HG02870 (cell line): ENCODE measurements around the gene DNAJC8.

Source experiments
- ATAC-seq: cut with Tn5 transposase; IDR thresholded peaks from one replicate; pipeline ENCODE4 v1.9.1; 2021; ENCODE audit warnings: mild to moderate bottlenecking, moderate library complexity; ENCODE audit not compliant: unreplicated experiment

The DNAJC8 gene

DNA sequence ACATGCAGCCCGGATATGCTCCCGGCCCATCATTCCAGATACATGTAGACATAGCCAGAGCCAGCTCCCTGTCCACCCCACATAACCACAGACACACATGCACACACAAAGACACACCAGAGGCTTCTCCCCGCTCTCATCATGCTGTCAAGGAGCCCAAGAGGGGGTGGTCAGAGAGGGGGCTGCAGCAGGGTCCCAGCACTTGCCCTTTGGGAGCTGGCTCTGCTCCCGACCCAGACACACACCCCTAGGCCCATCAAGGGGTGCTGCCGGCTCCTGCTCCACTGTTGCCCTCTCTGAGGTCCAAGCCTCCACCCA lies 58.9 kb downstream of the DNAJC8 start:
- ATAC-seq = no peak

DNA sequence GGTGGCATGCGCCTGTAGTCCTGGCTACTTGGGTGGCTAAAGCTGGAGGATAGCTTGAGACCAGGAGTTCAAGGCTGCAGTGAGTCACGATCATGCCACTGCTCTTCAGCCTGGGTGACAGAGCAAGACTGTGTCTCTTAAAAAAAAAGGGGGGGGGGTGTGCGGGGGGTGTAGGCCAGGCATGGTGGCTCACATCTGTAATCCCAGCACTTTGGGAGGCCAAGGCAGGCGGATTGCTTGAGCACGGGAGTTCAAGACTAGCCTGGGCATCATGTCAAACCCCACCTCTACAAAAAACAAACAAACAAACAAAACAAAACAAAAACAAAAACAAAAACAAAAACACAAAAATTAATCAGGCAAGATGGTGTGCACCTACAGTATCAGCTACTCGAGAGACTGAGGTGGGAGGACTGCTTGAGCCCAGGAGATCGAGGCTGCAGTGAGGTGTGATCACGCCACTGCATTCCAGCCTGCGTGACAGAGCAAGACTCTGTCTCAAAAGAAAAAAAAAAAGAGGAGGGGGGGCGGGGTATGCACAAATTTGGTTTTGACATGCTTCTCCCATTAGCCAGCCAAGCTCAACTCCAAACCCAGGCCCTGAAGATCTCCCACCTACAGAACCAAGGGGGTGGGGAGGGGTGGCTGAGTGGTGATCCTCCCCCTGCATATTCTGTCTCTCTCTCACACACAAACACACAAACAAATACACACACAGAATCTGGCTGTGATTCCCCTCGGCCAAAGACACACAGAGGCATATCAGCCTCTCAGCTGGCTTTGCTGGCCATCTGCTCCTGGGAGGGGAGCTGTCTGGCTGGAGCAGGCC lies 59.5 kb downstream of the DNAJC8 start:
- no peak for ATAC-seq

DNA sequence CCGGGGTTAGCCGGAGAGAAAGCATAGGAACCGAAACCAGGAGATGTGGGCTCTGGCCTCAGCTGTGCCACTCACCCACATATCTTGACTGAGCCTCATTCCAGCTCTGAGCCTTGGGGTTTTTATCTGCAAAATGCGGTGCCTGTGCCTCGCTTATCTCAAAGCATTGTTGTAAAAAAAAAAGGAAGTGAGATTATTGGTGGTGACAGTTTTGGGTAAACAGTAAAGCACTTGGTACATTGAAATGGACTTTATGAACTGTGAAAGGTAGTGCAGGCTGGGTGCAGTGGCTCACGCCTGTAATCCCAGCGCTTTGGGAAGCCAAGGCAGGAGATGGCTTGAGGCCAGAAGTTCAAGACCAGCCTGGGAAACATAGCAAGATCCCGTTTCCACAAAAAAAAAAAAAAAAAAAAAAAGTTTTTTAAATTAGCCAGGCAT lies 60.1 kb downstream of the DNAJC8 start:
- ATAC-seq = peak; percentile 49

DNA sequence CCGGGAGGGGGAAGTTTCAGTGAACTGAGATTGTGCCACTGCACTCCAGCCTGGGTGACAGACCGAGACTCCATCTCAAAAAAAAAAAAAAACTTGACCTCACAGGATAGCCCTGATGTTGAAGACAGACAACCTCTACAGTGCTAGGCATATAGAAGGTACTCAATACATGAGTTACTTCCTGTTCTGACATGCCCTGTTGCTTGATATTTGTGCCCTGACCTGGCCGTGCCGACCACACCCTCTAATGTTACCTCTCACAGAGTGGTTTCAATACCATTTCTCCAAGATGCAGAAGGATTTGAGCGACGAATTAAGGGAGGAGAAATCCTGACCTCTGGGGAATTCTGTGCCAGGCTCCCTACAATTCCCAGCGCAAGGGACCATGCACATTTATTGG lies 61.6 kb downstream of the DNAJC8 start:
- ATAC-seq = no peak

DNA sequence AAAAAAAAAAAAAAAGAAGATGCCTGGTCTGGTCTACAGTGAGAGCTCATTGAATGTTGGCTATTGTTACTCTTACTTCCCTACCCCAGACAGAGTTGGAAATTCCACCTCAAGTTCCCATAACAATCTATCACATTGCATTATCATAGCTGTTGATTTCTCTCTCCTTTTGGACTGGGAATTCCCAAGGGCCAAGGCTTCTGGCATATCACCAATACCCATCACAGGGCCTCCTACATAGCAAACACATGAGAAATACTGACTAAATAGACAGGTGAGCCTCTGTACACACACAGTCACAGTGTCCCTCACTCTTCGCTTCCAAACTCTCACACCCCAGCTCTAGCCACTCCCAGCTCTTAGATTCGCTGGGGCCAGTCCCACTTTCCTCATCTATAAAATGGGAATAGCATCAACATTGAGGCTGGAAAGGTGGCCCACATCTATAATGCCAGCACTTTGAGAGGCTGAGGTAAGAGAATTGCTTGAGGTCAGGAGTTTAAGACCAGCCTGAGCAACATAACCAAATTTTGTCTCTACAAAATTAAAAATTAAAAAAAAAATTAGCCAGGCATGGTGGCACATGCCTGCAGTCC lies 62.7 kb downstream of the DNAJC8 start:
- no peak for ATAC-seq

DNA sequence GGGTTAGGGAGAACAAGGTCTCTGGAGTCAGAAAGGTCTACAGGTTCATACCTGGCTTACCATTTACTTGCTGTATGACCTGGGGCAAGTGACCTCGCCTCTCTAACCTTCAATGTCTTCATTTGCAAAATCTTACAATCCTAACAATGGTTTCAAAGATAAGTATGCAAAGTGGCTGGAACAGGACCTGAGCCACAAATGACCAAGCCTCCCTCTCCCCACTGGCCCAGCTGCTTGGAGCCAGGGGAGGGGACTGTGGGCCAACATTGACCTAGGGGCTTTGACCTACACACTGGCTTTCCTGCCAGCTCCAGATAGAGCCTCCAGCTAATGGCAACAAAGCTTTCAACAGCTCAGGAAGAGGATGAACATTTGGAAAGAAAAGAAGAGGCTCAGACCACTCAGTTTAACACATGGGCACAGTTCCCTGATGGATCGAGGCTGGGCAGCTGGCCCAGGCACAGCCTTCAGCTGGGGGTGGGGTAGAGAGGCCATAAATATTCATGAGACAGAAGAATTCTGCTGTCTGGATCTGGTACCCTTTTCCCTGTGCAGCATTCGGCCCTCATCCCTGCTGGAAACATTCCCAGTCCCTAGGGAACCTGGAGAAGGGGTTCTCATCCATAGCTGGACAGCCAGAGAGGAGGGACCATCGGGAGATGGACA lies 69.2 kb downstream of the DNAJC8 start:
- ATAC-seq = no peak

DNA sequence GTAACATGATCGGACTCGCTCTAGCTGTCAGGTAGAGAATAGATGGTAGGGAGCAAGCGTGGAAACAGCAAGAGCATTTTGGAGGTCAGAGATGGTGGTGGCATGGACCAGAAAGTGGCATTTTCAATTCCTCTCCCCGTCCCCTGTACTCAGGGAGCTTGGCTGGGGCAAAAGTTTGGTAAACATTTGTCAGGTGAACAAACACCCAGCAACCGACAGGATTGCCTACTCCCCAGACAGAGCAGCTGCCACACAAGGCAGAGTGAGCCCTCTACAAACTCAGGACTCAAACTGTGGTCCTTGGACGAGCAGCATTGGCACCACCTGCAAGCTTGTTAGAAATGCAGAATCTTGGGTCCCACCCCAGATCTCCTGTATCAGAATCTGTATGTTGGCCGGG lies 70.7 kb downstream of the DNAJC8 start:
- no peak for ATAC-seq

DNA sequence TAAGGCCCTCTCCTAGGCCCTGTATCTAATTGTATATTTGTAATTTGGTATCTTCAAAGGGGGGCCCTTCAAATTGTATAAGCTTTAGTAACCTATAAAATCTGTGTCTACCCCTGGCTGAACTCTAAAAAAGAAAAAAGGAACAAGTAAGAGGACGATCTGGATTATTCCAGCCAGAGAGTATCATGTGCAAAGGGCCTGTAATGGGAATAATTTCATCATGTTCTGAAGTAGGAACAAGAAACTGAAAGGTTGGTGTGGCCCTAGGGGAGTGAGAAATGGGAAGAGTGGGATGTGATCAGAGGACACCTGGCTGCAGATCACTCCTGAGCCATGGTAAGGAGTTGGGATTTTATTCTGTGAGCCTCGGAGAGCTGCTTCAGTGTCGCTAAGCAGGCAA lies 71.1 kb downstream of the DNAJC8 start:
- ATAC-seq = no peak

DNA sequence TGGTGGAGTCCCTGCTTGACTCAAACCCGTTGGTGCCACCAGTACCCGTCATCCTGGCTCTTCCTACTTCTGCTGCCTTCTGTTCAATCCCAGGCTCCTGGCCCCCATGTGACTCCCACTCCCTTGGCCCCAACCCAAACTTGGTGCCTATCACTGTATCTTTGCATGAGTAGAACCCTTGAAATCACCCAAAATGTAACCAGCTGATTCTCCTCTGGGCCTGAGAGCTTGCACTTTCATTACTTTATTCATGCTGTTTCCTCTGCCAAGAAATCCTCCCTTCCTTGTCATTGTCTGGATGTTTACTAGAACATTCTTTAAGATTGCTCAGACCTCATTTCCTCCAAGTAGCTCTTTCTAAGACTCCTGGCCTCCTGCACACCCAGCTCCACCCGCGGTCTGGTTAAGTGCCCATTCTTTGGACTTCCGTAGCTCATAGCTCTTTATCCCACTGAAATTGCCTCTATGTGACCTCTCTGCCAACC lies 72.0 kb downstream of the DNAJC8 start:
- ATAC-seq = no peak

DNA sequence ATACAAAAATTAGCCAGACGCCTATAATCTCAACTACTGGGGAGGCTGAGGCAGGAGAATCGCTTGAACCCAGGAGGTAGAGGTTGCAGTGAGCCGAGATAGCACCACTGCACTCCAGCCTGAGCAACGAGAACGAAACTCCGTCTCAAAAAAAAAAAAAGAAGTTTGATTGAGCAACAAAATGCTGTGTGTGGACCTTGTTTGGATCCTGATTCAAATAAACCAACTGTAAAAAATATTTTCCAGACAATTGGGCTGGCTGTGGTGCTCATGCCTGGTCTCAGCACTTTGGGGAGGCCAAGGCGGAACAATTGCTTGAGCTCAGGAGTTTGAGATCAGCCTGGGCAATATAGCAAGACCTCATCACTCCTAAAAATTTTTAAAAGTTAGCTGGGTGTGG lies 73.1 kb downstream of the DNAJC8 start:
- ATAC-seq = no peak

DNA sequence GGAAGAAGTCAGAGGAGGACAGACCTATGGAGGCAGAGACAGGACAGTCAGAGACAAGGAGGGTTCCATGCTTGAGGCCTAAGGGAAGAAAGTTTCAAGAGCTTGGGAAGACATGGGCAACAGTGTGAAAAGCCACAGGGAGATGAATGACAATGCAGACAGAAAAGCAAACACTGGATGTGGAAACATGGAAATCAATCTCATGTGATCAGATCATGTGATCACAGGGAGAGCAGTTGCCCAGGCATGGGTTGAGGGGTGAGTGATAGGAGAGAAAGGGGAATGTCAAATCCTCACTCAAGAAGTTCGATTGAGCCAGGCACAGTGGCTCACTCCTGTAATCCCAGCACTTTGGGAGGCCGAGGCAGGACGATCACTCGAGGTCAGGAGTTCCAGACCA lies 73.6 kb downstream of the DNAJC8 start:
- ATAC-seq = no peak

DNA sequence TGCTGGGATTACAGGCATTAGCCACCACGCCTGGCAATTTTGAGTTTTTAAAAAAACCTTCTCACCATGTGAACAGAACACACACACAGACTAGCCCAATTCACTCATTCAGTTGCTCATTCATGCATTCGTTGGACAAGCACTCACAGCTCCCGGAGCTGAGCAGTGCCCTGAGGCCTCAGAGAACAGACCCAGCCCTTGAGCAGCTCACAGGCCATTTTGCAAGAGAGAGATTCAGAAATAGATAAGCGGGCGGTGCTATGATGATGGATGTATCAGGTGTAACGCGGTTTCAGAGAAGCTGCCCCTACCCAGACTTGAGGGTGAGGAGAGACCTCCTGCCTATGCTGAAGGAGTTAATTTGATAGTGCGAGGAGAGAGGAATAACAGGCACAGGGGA lies 74.9 kb downstream of the DNAJC8 start:
- ATAC-seq = no peak

DNA sequence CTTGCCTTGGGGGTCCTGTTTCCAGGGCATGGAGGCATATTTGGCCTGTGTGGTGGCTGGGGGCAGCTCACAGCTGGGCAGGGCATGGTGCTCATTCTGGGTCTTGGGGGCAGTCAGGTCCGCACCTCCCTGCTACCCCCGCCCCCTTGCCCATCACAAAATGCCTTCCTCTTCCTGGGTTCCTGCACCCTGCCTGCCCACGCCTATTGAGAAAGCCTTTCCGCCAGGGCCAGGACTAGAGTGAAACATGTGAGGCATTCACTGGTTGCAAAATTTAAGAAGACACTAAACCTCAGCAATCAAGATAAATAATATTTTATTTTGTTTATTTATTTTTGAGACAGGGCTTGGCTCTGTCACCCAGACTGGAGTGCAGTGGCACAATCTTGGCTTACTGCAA lies 76.0 kb downstream of the DNAJC8 start:
- no peak for ATAC-seq

DNA sequence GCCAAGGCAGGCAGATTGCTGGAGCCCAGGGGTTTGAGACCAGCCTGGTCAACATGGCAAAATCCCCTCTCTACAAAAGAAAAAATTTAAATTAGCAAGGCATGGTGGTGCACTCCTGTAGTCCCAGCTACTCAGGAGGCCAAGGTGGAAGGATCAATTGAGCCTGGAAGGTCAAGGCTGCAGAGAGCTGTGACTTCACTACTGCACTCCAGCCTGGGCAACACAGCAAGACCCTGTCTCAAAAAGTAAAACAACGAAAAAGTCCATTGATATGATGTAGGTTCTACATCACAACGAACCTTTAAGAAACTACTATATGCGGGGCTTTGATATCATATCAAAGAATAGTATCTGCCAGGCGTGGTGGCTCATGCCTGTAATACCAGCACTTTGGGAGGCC lies 77.2 kb downstream of the DNAJC8 start:
- ATAC-seq = no peak

DNA sequence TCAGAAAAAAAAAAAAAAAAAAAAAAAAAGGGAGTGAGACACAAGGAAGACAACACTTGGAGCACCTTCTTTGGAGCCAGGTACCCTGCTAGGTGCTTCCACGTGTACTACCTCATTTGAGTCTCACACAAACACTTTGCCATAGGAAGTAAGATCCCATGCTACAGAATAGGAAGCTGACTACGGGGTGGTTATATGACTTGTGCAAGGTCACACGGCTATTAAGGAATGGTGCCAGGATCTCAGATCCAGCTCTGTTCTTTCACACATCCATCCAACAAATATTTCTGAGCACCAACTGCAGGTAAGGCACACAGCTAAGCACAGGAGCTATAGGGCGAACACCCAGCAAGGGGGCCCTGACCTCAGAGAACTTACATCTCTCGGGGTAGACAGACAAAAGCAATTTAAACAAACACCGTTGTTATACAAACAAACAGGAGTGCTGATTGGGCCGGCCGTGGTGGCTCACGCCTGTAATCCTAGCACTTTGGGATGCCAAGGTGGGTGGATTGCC lies 78.7 kb downstream of the DNAJC8 start:
- ATAC-seq = no peak
